ENCODE data around the gene IL4R.

The IL4R gene

DNA sequence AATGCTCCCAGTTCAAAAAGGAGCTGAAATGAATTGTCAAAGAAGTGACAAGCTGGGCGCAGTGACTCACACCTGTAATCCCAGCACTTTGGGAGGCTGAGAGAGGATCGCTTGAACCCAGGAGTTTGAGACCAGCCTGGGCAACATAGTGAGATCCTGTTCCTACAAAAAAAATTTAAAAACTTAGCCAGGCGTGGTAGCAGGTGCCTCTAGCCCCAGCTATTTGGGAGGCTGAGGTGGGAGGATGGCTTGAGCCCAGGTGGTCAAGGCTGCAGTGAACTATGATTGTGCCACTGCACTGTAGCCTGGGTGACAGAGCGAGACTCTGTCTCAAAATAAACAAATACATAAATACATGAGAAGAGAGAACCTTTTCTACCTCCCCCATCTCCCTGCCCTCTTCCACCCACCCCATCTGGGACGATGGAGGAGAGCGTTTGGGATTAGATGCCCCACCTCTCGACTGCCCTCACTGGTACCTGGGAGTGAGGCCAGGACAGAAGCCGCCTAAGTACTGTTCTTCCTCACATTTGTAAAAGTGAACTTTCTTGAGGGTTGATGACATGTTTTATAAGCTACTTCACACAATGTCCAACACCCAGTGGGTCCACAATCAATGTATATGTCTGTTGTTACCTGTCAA, 2.4 kb downstream of the IL4R start:
- Histone ChIP-seq H3K4ac (ENCODE audit: low read depth, low read length) (no peak overlapping the region), H2AFZ (ENCODE audit: insufficient read depth, low read length, poor library complexity) (no peak overlapping the region), H3K23ac (ENCODE audit: low read length) (no peak overlapping the region), H2BK12ac (ENCODE audit: low read length) (no peak overlapping the region), H3K18ac (ENCODE audit: low read length) (no peak overlapping the region), H3K4me1 (ENCODE audit: control insufficient read depth in 1 of 2, insufficient read depth in 2 of 2, low read length in 2 of 2) (peaks cover 12 to 18% of the 10 kb centered on the region in 2 experiments), H3K4me3 (ENCODE audit: low read depth, low read length) (no peak overlapping the region), H4K8ac (ENCODE audit: low read depth, low read length) (no peak overlapping the region), H3K27me3 (ENCODE audit: insufficient read depth, low read length) (no peaks in the 10 kb centered on the region), H2AK5ac (ENCODE audit: low read length) (no peak overlapping the region), H3K9ac (ENCODE audit: low read length) (no peak overlapping the region), H3K79me2 (ENCODE audit: control insufficient read depth, insufficient read depth, low read length, poor library complexity) (peaks cover 8% of the 10 kb centered on the region), H3K14ac (ENCODE audit: low read length) (no peak overlapping the region), H3K4me2 (ENCODE audit: low read length) (no peak overlapping the region), H4K91ac (ENCODE audit: low read depth, low read length) (no peak overlapping the region), H3K79me1 (ENCODE audit: low read length) (peaks cover 11% of the 10 kb centered on the region), H3K9me3 (ENCODE audit: insufficient read depth, low read depth, low read length) (peaks cover 2% of the 10 kb centered on the region), H2BK5ac (ENCODE audit: low read depth, low read length, poor library complexity) (no peak overlapping the region), H4K12ac (ENCODE audit: low read depth, low read length) (no peak overlapping the region), H3K27ac (ENCODE audit: low read depth, low read length) (no peak overlapping the region), H2BK120ac (ENCODE audit: insufficient read depth, low read length, poor library complexity) (no peak overlapping the region), H3K36me3 (ENCODE audit: control insufficient read depth in 1 of 2, insufficient read depth in 2 of 2, low read length in 2 of 2) (no peaks in the 10 kb centered on the region)
- no CpG with 5 or more reads among the region's 8 CpGs for WGBS (ENCODE audit: extremely low coverage, insufficient coverage, insufficient read length)
- DNase-seq, result no peak

DNA sequence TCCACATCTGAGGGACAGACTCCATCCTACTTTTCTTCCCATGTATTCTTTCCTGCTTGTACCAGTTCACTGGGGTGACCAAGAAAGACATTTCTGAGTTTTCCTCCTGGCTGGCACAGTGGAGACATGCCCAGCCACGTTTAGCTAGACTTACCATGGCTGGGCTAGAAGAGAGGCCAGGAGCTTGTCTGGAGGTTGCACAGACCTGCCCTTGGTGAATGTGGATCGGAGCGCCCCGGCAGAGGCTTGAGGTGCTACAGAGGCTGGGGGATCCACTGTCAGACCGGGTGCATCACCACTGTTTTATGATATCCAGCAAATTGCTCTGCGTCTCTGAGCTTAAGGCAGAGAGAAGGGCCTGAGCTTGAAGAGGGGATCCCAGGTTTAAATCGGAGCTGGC, 3.5 kb downstream of the IL4R start:
- H4K91ac ChIP-seq (ENCODE audit: low read depth, low read length), result no peak overlapping the region
- H3K23ac ChIP-seq (ENCODE audit: low read length), result no peak overlapping the region
- H2BK5ac ChIP-seq (ENCODE audit: low read depth, low read length, poor library complexity), result no peak overlapping the region
- no peak for DNase-seq
- H3K79me1 ChIP-seq (ENCODE audit: low read length), result peaks cover 11% of the 10 kb centered on the region
- H3K18ac ChIP-seq (ENCODE audit: low read length), result no peak overlapping the region
- H3K4me1 ChIP-seq (ENCODE audit: control insufficient read depth in 1 of 2, insufficient read depth in 2 of 2, low read length in 2 of 2), result peaks cover 14 to 18% of the 10 kb centered on the region in 2 experiments
- no peak overlapping the region for H4K8ac ChIP-seq (ENCODE audit: low read depth, low read length)
- peaks cover 2% of the 10 kb centered on the region for H3K9me3 ChIP-seq (ENCODE audit: insufficient read depth, low read depth, low read length)
- no peak overlapping the region for H2BK120ac ChIP-seq (ENCODE audit: insufficient read depth, low read length, poor library complexity)
- no peak overlapping the region for H4K12ac ChIP-seq (ENCODE audit: low read depth, low read length)
- no peak overlapping the region for H3K4ac ChIP-seq (ENCODE audit: low read depth, low read length)
- no CpG with 5 or more reads among the region's 7 CpGs for WGBS (ENCODE audit: extremely low coverage, insufficient coverage, insufficient read length)
- H2AFZ ChIP-seq (ENCODE audit: insufficient read depth, low read length, poor library complexity), result no peak overlapping the region
- no peak overlapping the region for H3K4me3 ChIP-seq (ENCODE audit: low read depth, low read length)
- no peaks in the 10 kb centered on the region for H3K27me3 ChIP-seq (ENCODE audit: insufficient read depth, low read length)
- H3K36me3 ChIP-seq (ENCODE audit: control insufficient read depth in 1 of 2, insufficient read depth in 2 of 2, low read length in 2 of 2), result no peaks in the 10 kb centered on the region
- H3K14ac ChIP-seq (ENCODE audit: low read length), result no peak overlapping the region
- H2BK12ac ChIP-seq (ENCODE audit: low read length), result no peak overlapping the region
- H3K9ac ChIP-seq (ENCODE audit: low read length), result no peak overlapping the region
- H3K27ac ChIP-seq (ENCODE audit: low read depth, low read length), result no peak overlapping the region
- H3K4me2 ChIP-seq (ENCODE audit: low read length), result no peak overlapping the region
- H3K79me2 ChIP-seq (ENCODE audit: control insufficient read depth, insufficient read depth, low read length, poor library complexity), result peaks cover 8% of the 10 kb centered on the region
- H2AK5ac ChIP-seq (ENCODE audit: low read length), result no peak overlapping the region

GRCh38 chr16:27317738-27318391, 4.1 kb downstream of the IL4R start:
- no CpG with 5 or more reads among the region's 10 CpGs for WGBS (ENCODE audit: extremely low coverage, insufficient coverage, insufficient read length)
- no peak overlapping the region for H2BK5ac ChIP-seq (ENCODE audit: low read depth, low read length, poor library complexity)
- H2BK12ac ChIP-seq (ENCODE audit: low read length), result no peak overlapping the region
- H2BK120ac ChIP-seq (ENCODE audit: insufficient read depth, low read length, poor library complexity), result no peak overlapping the region
- no peak overlapping the region for H3K14ac ChIP-seq (ENCODE audit: low read length)
- no peak overlapping the region for H3K18ac ChIP-seq (ENCODE audit: low read length)
- no peak overlapping the region for H3K4me3 ChIP-seq (ENCODE audit: low read depth, low read length)
- no peak overlapping the region for H3K27ac ChIP-seq (ENCODE audit: low read depth, low read length)
- H2AFZ ChIP-seq (ENCODE audit: insufficient read depth, low read length, poor library complexity), result no peak overlapping the region
- H4K12ac ChIP-seq (ENCODE audit: low read depth, low read length), result no peak overlapping the region
- no peak overlapping the region for H4K91ac ChIP-seq (ENCODE audit: low read depth, low read length)
- no peak overlapping the region for H3K9ac ChIP-seq (ENCODE audit: low read length)
- H3K9me3 ChIP-seq (ENCODE audit: insufficient read depth, low read depth, low read length), result peaks cover 2% of the 10 kb centered on the region
- no peak overlapping the region for H3K23ac ChIP-seq (ENCODE audit: low read length)
- peaks cover 16 to 20% of the 10 kb centered on the region in 2 experiments for H3K4me1 ChIP-seq (ENCODE audit: control insufficient read depth in 1 of 2, insufficient read depth in 2 of 2, low read length in 2 of 2)
- H3K79me1 ChIP-seq (ENCODE audit: low read length), result peaks cover 14% of the 10 kb centered on the region
- H3K4ac ChIP-seq (ENCODE audit: low read depth, low read length), result no peak overlapping the region
- H2AK5ac ChIP-seq (ENCODE audit: low read length), result no peak overlapping the region
- DNase-seq, result no peak
- no peak overlapping the region for H4K8ac ChIP-seq (ENCODE audit: low read depth, low read length)
- H3K27me3 ChIP-seq (ENCODE audit: insufficient read depth, low read length), result no peaks in the 10 kb centered on the region
- H3K36me3 ChIP-seq (ENCODE audit: control insufficient read depth in 1 of 2, insufficient read depth in 2 of 2, low read length in 2 of 2), result no peaks in the 10 kb centered on the region
- H3K4me2 ChIP-seq (ENCODE audit: low read length), result no peak overlapping the region
- H3K79me2 ChIP-seq (ENCODE audit: control insufficient read depth, insufficient read depth, low read length, poor library complexity), result peaks cover 8% of the 10 kb centered on the region

DNA sequence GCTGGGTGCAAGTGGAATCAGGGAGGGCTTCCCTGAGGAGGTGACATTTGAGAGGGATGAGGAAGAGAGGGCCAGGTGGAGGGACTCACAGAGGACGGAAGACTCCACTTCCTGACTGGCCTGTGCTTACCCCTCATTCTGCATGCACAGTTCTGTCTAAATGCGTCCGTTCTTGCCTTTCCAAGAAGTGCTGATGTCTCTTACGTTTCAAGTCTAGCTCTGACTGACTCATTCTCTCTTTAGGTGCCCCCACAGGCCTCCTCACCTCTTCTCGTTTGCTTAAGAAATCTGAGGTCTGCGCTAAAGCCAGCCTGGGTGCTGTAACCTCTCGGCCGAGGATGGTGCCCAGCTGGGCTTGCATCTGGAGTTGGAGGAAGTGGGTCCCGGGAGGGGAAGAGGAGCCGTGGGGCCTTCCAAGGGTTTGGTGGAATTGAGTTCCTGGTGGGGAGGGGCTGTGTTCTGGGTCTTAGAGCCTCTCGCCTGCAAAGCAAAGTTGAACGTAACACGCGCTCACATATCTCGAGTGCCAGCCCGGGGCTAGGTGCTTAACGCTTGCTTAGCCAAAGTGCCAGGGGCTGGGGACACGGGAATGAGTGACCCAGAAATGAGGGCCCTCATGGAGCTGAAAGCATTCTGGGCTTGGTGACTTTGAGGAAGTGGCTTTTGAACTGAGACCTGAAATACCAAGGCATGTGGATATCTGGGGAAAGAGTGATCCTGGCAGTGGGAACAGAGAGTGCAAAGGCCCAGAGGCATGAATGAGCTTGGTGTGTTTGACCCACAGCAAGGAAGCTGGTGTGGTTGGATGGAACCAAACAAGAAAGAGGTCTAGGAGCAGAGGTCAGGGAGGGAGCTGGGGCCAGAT, 4.8 kb downstream of the IL4R start:
- Histone ChIP-seq H3K27me3 (ENCODE audit: insufficient read depth, low read length) (no peaks in the 10 kb centered on the region), H2BK5ac (ENCODE audit: low read depth, low read length, poor library complexity) (no peak overlapping the region), H3K27ac (ENCODE audit: low read depth, low read length) (no peak overlapping the region), H3K36me3 (ENCODE audit: control insufficient read depth in 1 of 2, insufficient read depth in 2 of 2, low read length in 2 of 2) (no peaks in the 10 kb centered on the region), H3K9ac (ENCODE audit: low read length) (no peak overlapping the region), H3K23ac (ENCODE audit: low read length) (no peak overlapping the region), H2AK5ac (ENCODE audit: low read length) (no peak overlapping the region), H3K79me2 (ENCODE audit: control insufficient read depth, insufficient read depth, low read length, poor library complexity) (peaks cover 5% of the 10 kb centered on the region), H3K4me2 (ENCODE audit: low read length) (no peak overlapping the region), H3K14ac (ENCODE audit: low read length) (no peak overlapping the region), H4K8ac (ENCODE audit: low read depth, low read length) (no peak overlapping the region), H2BK120ac (ENCODE audit: insufficient read depth, low read length, poor library complexity) (no peak overlapping the region), H3K4me1 (ENCODE audit: control insufficient read depth in 1 of 2, insufficient read depth in 2 of 2, low read length in 2 of 2) (peaks cover 22 to 23% of the 10 kb centered on the region in 2 experiments), H2AFZ (ENCODE audit: insufficient read depth, low read length, poor library complexity) (no peak overlapping the region), H3K4ac (ENCODE audit: low read depth, low read length) (no peak overlapping the region), H3K79me1 (ENCODE audit: low read length) (peaks cover 14% of the 10 kb centered on the region), H2BK12ac (ENCODE audit: low read length) (no peak overlapping the region), H3K4me3 (ENCODE audit: low read depth, low read length) (no peak overlapping the region), H3K18ac (ENCODE audit: low read length) (no peak overlapping the region), H4K91ac (ENCODE audit: low read depth, low read length) (no peak overlapping the region), H3K9me3 (ENCODE audit: insufficient read depth, low read depth, low read length) (peaks cover 2% of the 10 kb centered on the region), H4K12ac (ENCODE audit: low read depth, low read length) (no peak overlapping the region)
- no CpG with 5 or more reads among the region's 18 CpGs for WGBS (ENCODE audit: extremely low coverage, insufficient coverage, insufficient read length)
- DNase-seq, result peak; percentile 54 to 63

All from trophoblast cell (in vitro differentiated cells and primary cell).